SK-N-SH (cell line): ENCODE data around the gene LSG1. TPM values are rescaled to one million over a fixed set of nuclear protein-coding genes. Genes with fewer than 3 reads are reported as not detected.
A peak's percentile ranks its signal among the peaks of the same experiment; 100 is the strongest.

ENCODE experiments used
- CTCF ChIA-PET: fragments of 300-600, 350-600 bp; formaldehyde crosslinking; extraction: SDS; loops from one replicate; lab custom pipeline; 2021; lab: Yijun Ruan, JAX
- POLR2A ChIA-PET: fragments of 350-600 bp; sonication (Branson Sonifier 250); formaldehyde crosslinking; extraction: SDS; loops from one replicate; lab custom pipeline; 2020; ENCODE audit warnings: antibody characterized with exemption, inconsistent platforms; lab: Yijun Ruan, JAX
- DNase-seq: peaks from one replicate; pipeline ENCODE4 v3.0.0; 2012
- H2AFZ ChIP-seq: fragments of 200-600 bp; sonication (generic); 2 replicates; pipeline ENCODE4 v1.8.1; 2016; ENCODE audit warnings: antibody characterized with exemption, mild to moderate bottlenecking, low read depth
- H3F3A ChIP-seq: fragments of 200-600 bp; sonication (generic); replicated peaks from 2 replicates; pipeline ENCODE3; 2016; ENCODE audit warnings: antibody characterized with exemption, mild to moderate bottlenecking; ENCODE audit not compliant: insufficient read depth
- H3K27ac ChIP-seq, 2 experiments: fragments of 200-500 bp in 1 of 2; fragments of 200-600 bp in 1 of 2; sonication (Bioruptor generic) in 1 of 2; sonication (generic), shearing (Covaris generic) in 1 of 2; 2 replicates each; pipeline versions ENCODE4 v1.5.1 to v1.6.1; 2014 to 2016; ENCODE audit warnings: low read depth in 2 of 2, inconsistent platforms in 1 of 2, low read length in 1 of 2, mild to moderate bottlenecking in 1 of 2, mixed read lengths in 1 of 2
- H3K27me3 ChIP-seq: fragments of 200-600 bp; sonication (generic), shearing (Covaris generic); 2 replicates; pipeline ENCODE4 v1.6.1; 2016; ENCODE audit warnings: mixed run types; ENCODE audit not compliant: insufficient read depth
- H3K36me3 ChIP-seq, 2 experiments: fragments of 200-500 bp in 1 of 2; fragments of 200-600 bp in 1 of 2; sonication (Bioruptor generic) in 1 of 2; sonication (generic) in 1 of 2; replicated peaks in 1 of 2; 2 replicates each; pipeline versions ENCODE3 to v1.5.1; 2014 to 2016; ENCODE audit warnings: low read length in 1 of 2, mild to moderate bottlenecking in 1 of 2; ENCODE audit not compliant: insufficient read depth in 2 of 2, control insufficient read depth in 1 of 2
- H3K4me1 ChIP-seq, 2 experiments: fragments of 200-500 bp in 1 of 2; fragments of 200-600 bp in 1 of 2; sonication (Bioruptor generic) in 1 of 2; sonication (generic), shearing (Covaris generic) in 1 of 2; 2 replicates each; pipeline versions ENCODE4 v1.5.1 to v1.6.1; 2014 to 2016; ENCODE audit warnings: low read depth in 1 of 2, low read length in 1 of 2, mixed run types in 1 of 2; ENCODE audit not compliant: insufficient read depth in 2 of 2, control insufficient read depth in 1 of 2
- H3K4me2 ChIP-seq: fragments of 200-600 bp; sonication (generic), shearing (Covaris generic); 2 replicates; pipeline ENCODE4 v1.6.1; 2017; ENCODE audit warnings: mixed run types
- H3K4me3 ChIP-seq, 2 experiments: fragments of 200-500 bp in 1 of 2; fragments of 200-600 bp in 1 of 2; sonication (Bioruptor generic) in 1 of 2; sonication (generic), shearing (Covaris generic) in 1 of 2; 2 replicates each; pipeline versions ENCODE4 v1.5.1 to v1.8.1; 2014 to 2016; ENCODE audit warnings: low read depth in 2 of 2, inconsistent platforms in 1 of 2, low read length in 1 of 2, mild to moderate bottlenecking in 1 of 2, mixed read lengths in 1 of 2, moderate library complexity in 1 of 2
- H3K79me2 ChIP-seq: fragments of 200-600 bp; sonication (generic); 2 replicates; pipeline ENCODE4 v1.8.1; 2017; ENCODE audit warnings: mild to moderate bottlenecking; ENCODE audit not compliant: insufficient read depth
- H3K9ac ChIP-seq: fragments of 200-600 bp; sonication (generic); 2 replicates; pipeline ENCODE4 v1.6.1; 2017; ENCODE audit warnings: mixed run types
- H3K9me2 ChIP-seq: fragments of 200-600 bp; sonication (generic); 2 replicates; pipeline ENCODE4 v1.6.1; 2017; ENCODE audit warnings: mixed run types
- H3K9me3 ChIP-seq: fragments of 200-600 bp; sonication (generic); 2 replicates; pipeline ENCODE4 v1.6.1; 2017; ENCODE audit warnings: mixed run types, mild to moderate bottlenecking, moderate library complexity
- H4K20me1 ChIP-seq: fragments of 200-600 bp; sonication (generic); 2 replicates; pipeline ENCODE4 v1.6.1; 2017; ENCODE audit warnings: mild to moderate bottlenecking, mixed run types; ENCODE audit not compliant: insufficient read depth
- CTCF ChIP-seq: fragments of 200-600 bp; sonication (generic); IDR thresholded peaks from 2 replicates; pipeline ENCODE4 v1.6.1; 2017; ENCODE audit warnings: antibody characterized with exemption, mild to moderate bottlenecking, moderate library complexity
- EP300 ChIP-seq, 2 experiments: IDR thresholded peaks; 2 replicates each; pipeline versions ENCODE4 v1.4.0 to v1.6.1; 2012; ENCODE audit warnings: borderline replicate concordance in 1 of 2, low read depth in 1 of 2, low read length in 1 of 2
- EZH2phosphoT487 ChIP-seq: fragments of 200-600 bp; sonication (generic); IDR thresholded peaks from 2 replicates; pipeline ENCODE4 v1.6.1; 2017; ENCODE audit warnings: low read depth, mixed run types, mild to moderate bottlenecking, antibody characterized with exemption, moderate library complexity, borderline replicate concordance
- FOXJ3 ChIP-seq: sonication (generic); formaldehyde crosslinking; IDR thresholded peaks from 2 replicates; pipeline ENCODE4 v1.5.1; 2020; ENCODE audit warnings: mild to moderate bottlenecking, missing genetic modification reagents
- MEF2A ChIP-seq: IDR thresholded peaks from 2 replicates; pipeline ENCODE4 v1.4.0; 2012; ENCODE audit warnings: low read depth, borderline replicate concordance
- MXI1 ChIP-seq: IDR thresholded peaks from 2 replicates; pipeline ENCODE4 v1.6.1; 2012; ENCODE audit warnings: mild to moderate bottlenecking, low read depth, low read length, improper control_type of control experiment
- PBX3 ChIP-seq: IDR thresholded peaks from 2 replicates; pipeline ENCODE4; 2012
- POLR2AphosphoS5 ChIP-seq: IDR thresholded peaks from 2 replicates; pipeline ENCODE4 v1.6.1; 2012; ENCODE audit warnings: low read depth, low read length
- RCOR1 ChIP-seq: fragments of 150-350 bp; IDR thresholded peaks from 2 replicates; pipeline ENCODE4 v1.6.1; 2017; ENCODE audit warnings: antibody characterized with exemption, low read length
- REST ChIP-seq: IDR thresholded peaks from 2 replicates; pipeline ENCODE4 v1.6.1; 2012; ENCODE audit warnings: mild to moderate bottlenecking, low read depth, low read length, moderate library complexity
- RFX5 ChIP-seq: IDR thresholded peaks from 2 replicates; pipeline ENCODE4 v1.6.1; 2012; ENCODE audit warnings: mild to moderate bottlenecking, improper control_type of control experiment, low read length
- SIN3A ChIP-seq: IDR thresholded peaks from 2 replicates; pipeline ENCODE4 v1.6.1; 2012; ENCODE audit warnings: low read depth, mild to moderate bottlenecking, low read length, moderate library complexity, borderline replicate concordance
- TCF12 ChIP-seq: IDR thresholded peaks from 2 replicates; pipeline ENCODE4 v1.4.0; 2012
- USF1 ChIP-seq: IDR thresholded peaks from 2 replicates; pipeline ENCODE4 v1.4.0; 2012; ENCODE audit warnings: low read depth, borderline replicate concordance
- YY1 ChIP-seq: IDR thresholded peaks from 2 replicates; pipeline ENCODE4 v1.4.0; 2012; ENCODE audit warnings: low read depth, mild to moderate bottlenecking
- ZBTB33 ChIP-seq: IDR thresholded peaks from 2 replicates; pipeline ENCODE4 v1.4.0; 2012; ENCODE audit warnings: low read depth, borderline replicate concordance
- WGBS: methylation state at CpG from one replicate; pipeline ENCODE4 v1.1.6; 2017; ENCODE audit warnings: low lambda C conversion rate; 5-methylcytosine and 5-hydroxymethylcytosine counted together
- polyA plus RNA-seq, 3 experiments: library from polyadenylated mRNA; depleted of rRNA; stranded (reverse); fragments of >200 nt; gene quantifications; 2 replicates each; pipeline ENCODE4 v1.2.3, GENCODE V29; 2012

Gene LSG1
- polyA plus RNA-seq, 1 of the 3 experiments (the other 2 are of a cell fraction), result 35.1 TPM

- TF ChIP-seq CTCF, result peak; percentile 45
- TF ChIP-seq POLR2AphosphoS5, result no peak
- no peak for TF ChIP-seq MXI1
Measured at GRCh38 chr3:194640829-194641228, 31.2 kb downstream of the LSG1 start (continued).

GRCh38 chr3:194638991-194639605 is 32.9 kb downstream of the LSG1 start:
- H3K36me3 ChIP-seq, result peaks cover 26 to 28% of the 10 kb centered on the region in 2 experiments
- H3K79me2 ChIP-seq, result peaks cover 6% of the 10 kb centered on the region
- peak overlapping the region; percentile 62; the same call in 1 of the 2 replicates for H3K4me2 ChIP-seq
- TF ChIP-seq RCOR1 (no peak), RFX5 (no peak), USF1 (no peak), EP300 (IDR thresholded peaks at IDR 0.05; ENCODE audit: borderline replicate concordance in 1 of 2, low read depth in 1 of 2, low read length in 1 of 2) (no peak), YY1 (no peak), MEF2A (no peak), SIN3A (no peak), PBX3 (no peak), CTCF (no peak), EZH2phosphoT487 (no peak), MXI1 (no peak), REST (no peak), ZBTB33 (no peak), FOXJ3 (no peak), TCF12 (no peak)

More at GRCh38 chr3:194638991-194639605, 32.9 kb downstream of the LSG1 start:
- Histone ChIP-seq H3K9me3 (no peaks in the 10 kb centered on the region), H3K9ac (no peak overlapping the region), H4K20me1 (no peaks in the 10 kb centered on the region), H3K9me2 (no peaks in the 10 kb centered on the region), H2AFZ (no peak overlapping the region), H3K4me1 (peaks cover 0 to 8% of the 10 kb centered on the region in 2 experiments; a peak in 1 of 4 replicates), H3F3A (peaks cover 35% of the 10 kb centered on the region), H3K4me3 (no peak overlapping the region), H3K27me3 (no peaks in the 10 kb centered on the region), H3K27ac (no peak overlapping the region)
- no peak for DNase-seq
- ChIA-PET POLR2A (no interaction called here), CTCF (interaction anchor here (1.2 kb wide), 1 partner anchor 9 kb away, joined by 3 read pairs; no protein-coding TSS in a partner anchor)
- WGBS, result 96% methylated on average over 10 of the region's 10 CpGs
